Neural cell (in vitro differentiated cells): ENCODE measurements around the gene GRIN2C.

Experiments
- EZH2 ChIP-seq: fragments of 200-600, 300-800 bp; shearing (Covaris generic), sonication (generic); IDR thresholded peaks from 2 replicates; pipeline ENCODE4 v1.6.1; 2014; ENCODE audit warnings: antibody characterized with exemption, low read length, borderline replicate concordance, mild to moderate bottlenecking; ENCODE audit not compliant: insufficient read depth, poor library complexity, severe bottlenecking
- TF ChIP-seq, protein P1 (sequence below): fragments of 450-650 bp; IDR thresholded peaks from 2 replicates; pipeline ENCODE4 v1.5.1; 2014; ENCODE audit warnings: antibody characterized with exemption, mild to moderate bottlenecking, moderate library complexity; ENCODE audit not compliant: poor library complexity, severe bottlenecking

DNA sequence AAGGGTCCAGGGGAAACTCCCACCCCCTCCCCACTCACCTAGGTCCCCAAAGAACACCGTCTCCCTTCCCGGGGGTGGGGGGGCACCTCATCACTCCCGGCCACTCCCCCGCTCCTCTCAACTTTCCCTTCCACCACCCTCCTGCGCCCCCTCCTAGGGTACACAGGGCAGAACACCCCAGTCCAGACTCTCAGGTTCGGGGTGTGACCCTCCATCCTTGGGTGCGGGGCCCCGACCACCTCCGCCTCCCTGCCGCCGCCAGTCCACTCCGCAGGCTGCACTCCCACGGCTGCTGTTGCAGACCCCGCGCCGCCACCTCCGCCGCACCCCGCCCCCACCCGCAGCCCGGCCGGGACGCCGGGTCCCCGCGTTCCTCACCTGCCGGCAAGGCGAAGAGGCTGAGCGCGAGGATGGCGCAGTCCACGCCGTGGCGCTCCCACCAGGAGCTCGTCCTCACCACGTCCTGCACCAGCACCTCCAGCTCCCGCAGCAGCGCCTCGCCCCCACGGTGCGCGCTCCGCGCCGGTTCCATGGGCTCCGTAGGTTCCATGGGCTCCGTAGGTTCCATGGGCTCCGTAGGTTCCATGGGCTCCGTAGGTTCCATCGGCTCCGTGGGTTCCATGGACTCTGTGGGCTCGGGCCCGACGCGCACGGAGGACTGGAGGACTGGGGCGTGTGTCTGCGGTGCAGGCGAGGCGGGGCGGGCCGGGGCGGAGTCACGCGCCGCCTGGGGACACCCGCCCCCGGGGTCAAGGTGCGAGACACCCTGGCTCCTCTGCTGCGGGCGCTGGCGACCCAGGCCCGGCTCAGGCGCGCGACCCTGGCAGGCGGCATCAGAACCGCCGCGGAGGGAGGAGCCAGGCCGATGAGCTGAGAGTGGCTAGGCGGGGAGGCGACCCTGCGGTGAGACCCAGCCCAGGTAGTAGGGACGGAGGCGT, 33.6 kb upstream of the GRIN2C start, which contains the start of gene FADS6:
- TF ChIP-seq, protein P1, sequence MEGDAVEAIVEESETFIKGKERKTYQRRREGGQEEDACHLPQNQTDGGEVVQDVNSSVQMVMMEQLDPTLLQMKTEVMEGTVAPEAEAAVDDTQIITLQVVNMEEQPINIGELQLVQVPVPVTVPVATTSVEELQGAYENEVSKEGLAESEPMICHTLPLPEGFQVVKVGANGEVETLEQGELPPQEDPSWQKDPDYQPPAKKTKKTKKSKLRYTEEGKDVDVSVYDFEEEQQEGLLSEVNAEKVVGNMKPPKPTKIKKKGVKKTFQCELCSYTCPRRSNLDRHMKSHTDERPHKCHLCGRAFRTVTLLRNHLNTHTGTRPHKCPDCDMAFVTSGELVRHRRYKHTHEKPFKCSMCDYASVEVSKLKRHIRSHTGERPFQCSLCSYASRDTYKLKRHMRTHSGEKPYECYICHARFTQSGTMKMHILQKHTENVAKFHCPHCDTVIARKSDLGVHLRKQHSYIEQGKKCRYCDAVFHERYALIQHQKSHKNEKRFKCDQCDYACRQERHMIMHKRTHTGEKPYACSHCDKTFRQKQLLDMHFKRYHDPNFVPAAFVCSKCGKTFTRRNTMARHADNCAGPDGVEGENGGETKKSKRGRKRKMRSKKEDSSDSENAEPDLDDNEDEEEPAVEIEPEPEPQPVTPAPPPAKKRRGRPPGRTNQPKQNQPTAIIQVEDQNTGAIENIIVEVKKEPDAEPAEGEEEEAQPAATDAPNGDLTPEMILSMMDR = no peak
- TF ChIP-seq EZH2 = no peak
